Measurements from ENCODE around the gene CIDEA. TPM values are rescaled to one million over a fixed set of nuclear protein-coding genes. Genes with fewer than 3 reads are reported as not detected.

Gene CIDEA
- total RNA-seq, 1 experiment from 2014 or later: 0.50 TPM

DNA sequence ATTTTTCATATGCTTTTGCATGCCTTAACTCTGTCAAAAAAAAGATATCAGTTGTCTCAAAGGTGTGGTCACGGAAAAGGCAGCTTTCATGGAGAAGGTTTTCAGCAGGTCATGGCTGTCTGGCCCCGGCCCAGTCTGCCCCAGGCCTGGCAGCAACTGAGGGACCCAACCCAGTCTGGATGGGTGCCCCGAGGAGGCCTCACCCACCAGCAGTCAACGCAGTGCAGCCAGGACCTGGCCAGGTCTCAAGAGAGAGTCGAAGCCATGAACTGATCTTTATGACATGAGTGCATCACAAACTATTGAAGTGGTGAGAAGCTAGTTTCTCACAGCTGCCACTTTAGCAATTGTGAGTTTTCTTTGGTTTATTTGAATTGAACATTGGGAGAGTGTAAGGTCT is 61.8 kb downstream of the CIDEA start (continued):
- TF ChIP-seq, protein P1, sequence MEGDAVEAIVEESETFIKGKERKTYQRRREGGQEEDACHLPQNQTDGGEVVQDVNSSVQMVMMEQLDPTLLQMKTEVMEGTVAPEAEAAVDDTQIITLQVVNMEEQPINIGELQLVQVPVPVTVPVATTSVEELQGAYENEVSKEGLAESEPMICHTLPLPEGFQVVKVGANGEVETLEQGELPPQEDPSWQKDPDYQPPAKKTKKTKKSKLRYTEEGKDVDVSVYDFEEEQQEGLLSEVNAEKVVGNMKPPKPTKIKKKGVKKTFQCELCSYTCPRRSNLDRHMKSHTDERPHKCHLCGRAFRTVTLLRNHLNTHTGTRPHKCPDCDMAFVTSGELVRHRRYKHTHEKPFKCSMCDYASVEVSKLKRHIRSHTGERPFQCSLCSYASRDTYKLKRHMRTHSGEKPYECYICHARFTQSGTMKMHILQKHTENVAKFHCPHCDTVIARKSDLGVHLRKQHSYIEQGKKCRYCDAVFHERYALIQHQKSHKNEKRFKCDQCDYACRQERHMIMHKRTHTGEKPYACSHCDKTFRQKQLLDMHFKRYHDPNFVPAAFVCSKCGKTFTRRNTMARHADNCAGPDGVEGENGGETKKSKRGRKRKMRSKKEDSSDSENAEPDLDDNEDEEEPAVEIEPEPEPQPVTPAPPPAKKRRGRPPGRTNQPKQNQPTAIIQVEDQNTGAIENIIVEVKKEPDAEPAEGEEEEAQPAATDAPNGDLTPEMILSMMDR (IDR thresholded peaks at IDR 0.05): no peak
- TF ChIP-seq, protein P2, sequence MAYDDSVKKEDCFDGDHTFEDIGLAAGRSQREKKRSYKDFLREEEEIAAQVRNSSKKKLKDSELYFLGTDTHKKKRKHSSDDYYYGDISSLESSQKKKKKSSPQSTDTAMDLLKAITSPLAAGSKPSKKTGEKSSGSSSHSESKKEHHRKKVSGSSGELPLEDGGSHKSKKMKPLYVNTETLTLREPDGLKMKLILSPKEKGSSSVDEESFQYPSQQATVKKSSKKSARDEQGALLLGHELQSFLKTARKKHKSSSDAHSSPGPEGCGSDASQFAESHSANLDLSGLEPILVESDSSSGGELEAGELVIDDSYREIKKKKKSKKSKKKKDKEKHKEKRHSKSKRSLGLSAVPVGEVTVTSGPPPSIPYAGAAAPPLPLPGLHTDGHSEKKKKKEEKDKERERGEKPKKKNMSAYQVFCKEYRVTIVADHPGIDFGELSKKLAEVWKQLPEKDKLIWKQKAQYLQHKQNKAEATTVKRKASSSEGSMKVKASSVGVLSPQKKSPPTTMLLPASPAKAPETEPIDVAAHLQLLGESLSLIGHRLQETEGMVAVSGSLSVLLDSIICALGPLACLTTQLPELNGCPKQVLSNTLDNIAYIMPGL (CRISPR knock-in tag; IDR thresholded peaks at IDR 0.05): no peak
- TF ChIP-seq HMGA2 (CRISPR knock-in tag; IDR thresholded peaks at IDR 0.05): no peak

DNA sequence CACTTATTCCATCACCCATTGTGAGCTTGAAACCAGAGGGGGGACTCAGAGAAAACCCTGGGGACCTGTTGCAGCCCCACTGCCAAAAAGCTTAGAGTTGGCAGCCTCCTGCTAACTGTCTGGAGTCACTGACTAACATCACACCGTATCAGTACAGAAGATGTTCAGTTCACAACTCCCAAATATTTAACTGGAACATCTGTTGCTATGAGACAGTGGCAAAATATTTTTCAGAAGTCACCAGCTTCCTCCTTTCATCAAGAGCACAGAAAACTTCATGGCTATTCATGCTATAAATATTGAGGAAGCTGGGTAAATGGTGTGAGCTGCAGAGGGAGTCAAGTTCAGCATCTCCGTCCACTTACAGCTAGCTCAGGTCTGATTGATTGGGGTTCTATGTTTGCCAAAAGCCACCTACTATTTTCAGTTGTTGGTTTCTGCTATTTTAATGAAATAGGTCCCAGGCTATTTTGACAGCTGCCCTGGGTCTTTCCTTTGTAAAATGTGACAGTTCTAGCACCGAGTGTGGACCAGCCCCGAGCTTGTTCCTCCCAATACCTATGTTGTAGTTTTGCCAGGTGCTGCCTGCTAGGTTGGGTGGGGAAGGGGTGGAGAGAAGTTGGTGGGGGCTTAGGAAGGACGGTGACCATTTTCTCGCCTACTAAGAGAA is 63.6 kb downstream of the CIDEA start:
- Mint-ChIP-seq H3K4me3 (no peak overlapping the region), H3K27ac (peak overlapping the region; percentile 76), H3K27me3 (ENCODE audit: low read depth) (no peaks in the 10 kb centered on the region), H3K4me1 (peaks cover 14% of the 10 kb centered on the region), H3K36me3 (peaks cover 50% of the 10 kb centered on the region), H3K9me3 (no peaks in the 10 kb centered on the region)
- TF ChIP-seq, protein P3, sequence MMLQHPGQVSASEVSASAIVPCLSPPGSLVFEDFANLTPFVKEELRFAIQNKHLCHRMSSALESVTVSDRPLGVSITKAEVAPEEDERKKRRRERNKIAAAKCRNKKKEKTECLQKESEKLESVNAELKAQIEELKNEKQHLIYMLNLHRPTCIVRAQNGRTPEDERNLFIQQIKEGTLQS (CRISPR knock-in tag; conservative IDR thresholded peaks at IDR 0.05): no peak
- TF ChIP-seq ESRRA (CRISPR knock-in tag; IDR thresholded peaks at IDR 0.05; ENCODE audit: borderline replicate concordance) (no peak), OVOL2 (CRISPR knock-in tag; IDR thresholded peaks at IDR 0.05; ENCODE audit: borderline replicate concordance) (no peak), PRRX2 (CRISPR knock-in tag; IDR thresholded peaks at IDR 0.05) (no peak), IRF2 (CRISPR knock-in tag; IDR thresholded peaks at IDR 0.05; ENCODE audit: borderline replicate concordance, low read depth) (no peak), ZNF138 (CRISPR knock-in tag; conservative IDR thresholded peaks at IDR 0.05) (no peak), FOXJ3 (CRISPR knock-in tag; IDR thresholded peaks at IDR 0.05; ENCODE audit: borderline replicate concordance) (no peak), SP1 (CRISPR knock-in tag; conservative IDR thresholded peaks at IDR 0.05) (no peak), RELA (CRISPR knock-in tag; IDR thresholded peaks at IDR 0.05; ENCODE audit: borderline replicate concordance) (no peak), ZNF416 (CRISPR knock-in tag; IDR thresholded peaks at IDR 0.05) (no peak), NFE2L1 (CRISPR knock-in tag; IDR thresholded peaks at IDR 0.05) (no peak), GRHL2 (CRISPR knock-in tag; IDR thresholded peaks at IDR 0.05; ENCODE audit: insufficient replicate concordance, severe bottlenecking) (no peak)
- TF ChIP-seq, protein P4, sequence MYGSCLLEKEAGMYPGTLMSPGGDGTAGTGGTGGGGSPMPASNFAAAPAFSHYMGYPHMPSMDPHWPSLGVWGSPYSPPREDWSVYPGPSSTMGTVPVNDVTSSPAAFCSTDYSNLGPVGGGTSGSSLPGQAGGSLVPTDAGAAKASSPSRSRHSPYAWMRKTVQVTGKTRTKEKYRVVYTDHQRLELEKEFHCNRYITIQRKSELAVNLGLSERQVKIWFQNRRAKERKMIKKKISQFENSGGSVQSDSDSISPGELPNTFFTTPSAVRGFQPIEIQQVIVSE (CRISPR knock-in tag; IDR thresholded peaks at IDR 0.05; ENCODE audit: borderline replicate concordance): no peak
- TF ChIP-seq, protein P5, sequence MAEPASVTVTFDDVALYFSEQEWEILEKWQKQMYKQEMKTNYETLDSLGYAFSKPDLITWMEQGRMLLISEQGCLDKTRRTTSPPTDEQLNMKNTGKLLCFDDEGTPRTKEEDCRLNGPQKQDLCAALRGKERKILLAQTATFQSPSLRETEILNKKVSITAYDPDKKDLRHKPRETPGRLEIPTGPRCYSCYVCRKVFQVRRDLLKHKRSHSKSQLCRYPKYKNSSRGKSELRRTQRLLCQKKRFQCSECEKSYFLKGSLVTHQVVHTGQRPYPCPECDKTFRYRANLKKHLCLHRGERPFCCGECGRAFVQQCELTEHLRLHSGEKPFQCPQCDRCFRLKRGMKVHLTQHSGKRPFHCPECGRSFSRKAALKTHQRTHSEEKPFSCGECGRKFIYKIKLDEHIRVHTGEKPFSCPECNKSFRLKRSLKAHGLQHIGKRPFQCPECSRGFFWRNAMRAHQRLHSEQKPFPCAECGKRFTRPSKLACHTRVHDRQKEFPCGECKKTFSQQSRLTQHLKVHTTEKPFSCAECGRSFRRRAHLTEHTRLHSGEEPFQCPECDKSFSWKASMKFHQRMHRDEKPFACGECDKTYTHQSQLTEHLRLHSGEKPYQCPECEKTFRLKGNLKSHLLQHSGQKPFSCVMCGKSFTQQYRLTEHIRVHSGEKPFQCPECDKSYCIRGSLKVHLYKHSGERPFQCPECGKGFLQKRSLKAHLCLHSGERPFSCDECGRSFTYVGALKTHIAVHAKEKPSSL (CRISPR knock-in tag; conservative IDR thresholded peaks at IDR 0.05): no peak
- TF ChIP-seq, protein P6, sequence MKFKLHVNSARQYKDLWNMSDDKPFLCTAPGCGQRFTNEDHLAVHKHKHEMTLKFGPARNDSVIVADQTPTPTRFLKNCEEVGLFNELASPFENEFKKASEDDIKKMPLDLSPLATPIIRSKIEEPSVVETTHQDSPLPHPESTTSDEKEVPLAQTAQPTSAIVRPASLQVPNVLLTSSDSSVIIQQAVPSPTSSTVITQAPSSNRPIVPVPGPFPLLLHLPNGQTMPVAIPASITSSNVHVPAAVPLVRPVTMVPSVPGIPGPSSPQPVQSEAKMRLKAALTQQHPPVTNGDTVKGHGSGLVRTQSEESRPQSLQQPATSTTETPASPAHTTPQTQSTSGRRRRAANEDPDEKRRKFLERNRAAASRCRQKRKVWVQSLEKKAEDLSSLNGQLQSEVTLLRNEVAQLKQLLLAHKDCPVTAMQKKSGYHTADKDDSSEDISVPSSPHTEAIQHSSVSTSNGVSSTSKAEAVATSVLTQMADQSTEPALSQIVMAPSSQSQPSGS (CRISPR knock-in tag; IDR thresholded peaks at IDR 0.05; ENCODE audit: borderline replicate concordance, low read depth): no peak
- TF ChIP-seq, protein P7, sequence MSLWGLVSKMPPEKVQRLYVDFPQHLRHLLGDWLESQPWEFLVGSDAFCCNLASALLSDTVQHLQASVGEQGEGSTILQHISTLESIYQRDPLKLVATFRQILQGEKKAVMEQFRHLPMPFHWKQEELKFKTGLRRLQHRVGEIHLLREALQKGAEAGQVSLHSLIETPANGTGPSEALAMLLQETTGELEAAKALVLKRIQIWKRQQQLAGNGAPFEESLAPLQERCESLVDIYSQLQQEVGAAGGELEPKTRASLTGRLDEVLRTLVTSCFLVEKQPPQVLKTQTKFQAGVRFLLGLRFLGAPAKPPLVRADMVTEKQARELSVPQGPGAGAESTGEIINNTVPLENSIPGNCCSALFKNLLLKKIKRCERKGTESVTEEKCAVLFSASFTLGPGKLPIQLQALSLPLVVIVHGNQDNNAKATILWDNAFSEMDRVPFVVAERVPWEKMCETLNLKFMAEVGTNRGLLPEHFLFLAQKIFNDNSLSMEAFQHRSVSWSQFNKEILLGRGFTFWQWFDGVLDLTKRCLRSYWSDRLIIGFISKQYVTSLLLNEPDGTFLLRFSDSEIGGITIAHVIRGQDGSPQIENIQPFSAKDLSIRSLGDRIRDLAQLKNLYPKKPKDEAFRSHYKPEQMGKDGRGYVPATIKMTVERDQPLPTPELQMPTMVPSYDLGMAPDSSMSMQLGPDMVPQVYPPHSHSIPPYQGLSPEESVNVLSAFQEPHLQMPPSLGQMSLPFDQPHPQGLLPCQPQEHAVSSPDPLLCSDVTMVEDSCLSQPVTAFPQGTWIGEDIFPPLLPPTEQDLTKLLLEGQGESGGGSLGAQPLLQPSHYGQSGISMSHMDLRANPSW (CRISPR knock-in tag; conservative IDR thresholded peaks at IDR 0.05; ENCODE audit: low read depth): no peak
- TF ChIP-seq, protein P1 (IDR thresholded peaks at IDR 0.05): no peak
- ATAC-seq: no peak
- CTCF ChIA-PET: interaction anchor here (0.9 to 3.5 kb wide), 3 partner anchors 10 to 46 kb away, joined by 3 to 35 read pairs (median 11); no protein-coding TSS in a partner anchor
- POLR2A ChIA-PET: interaction anchor here (1.2 kb wide), 1 partner anchor 60 kb away, joined by 5 read pairs; no protein-coding TSS in a partner anchor
- no peak for DNase-seq (ENCODE audit: low spot score)
